Epithelial cell of esophagus (primary cell): ENCODE results near the gene MAGEB4.

Source experiments
- DNase-seq: peaks from one replicate; pipeline ENCODE4 v3.0.0; 2010; ENCODE audit warnings: low read depth
- H3K4me3 ChIP-seq: 2 replicates; pipeline ENCODE4 v1.5.1; 2011; ENCODE audit warnings: mild to moderate bottlenecking, low read length, control low read depth
- CTCF ChIP-seq: IDR thresholded peaks from 2 replicates; pipeline ENCODE4 v1.5.1; 2011; ENCODE audit warnings: low read depth, mild to moderate bottlenecking, low read length, control low read depth, inconsistent platforms; ENCODE audit not compliant: insufficient read depth; ENCODE audit errors: missing control alignments

MAGEB4 gene

GRCh38 chrX:30220661-30221060, 21.1 kb upstream of the MAGEB4 start:
- no peak for DNase-seq
- H3K4me3 ChIP-seq = no peak overlapping the region
- no peak for TF ChIP-seq CTCF

- TF ChIP-seq CTCF = no peak
- DNase-seq = no peak
- H3K4me3 ChIP-seq = no peak overlapping the region
Observed at GRCh38 chrX:30224536-30224935, 17.3 kb upstream of the MAGEB4 start.

GRCh38 chrX:30228526-30228925, 13.3 kb upstream of the MAGEB4 start:
- no peak for TF ChIP-seq CTCF
- no peak overlapping the region for H3K4me3 ChIP-seq
- no peak for DNase-seq

- DNase-seq = no peak
- no peak for TF ChIP-seq CTCF
- H3K4me3 ChIP-seq = no peak within 1 kb of the TSS
Observed at GRCh38 chrX:30230395-30230794, 11.4 kb upstream of the MAGEB4 start, which contains the start of gene MAGEB3. TSS of gene MAGEB3 (plus strand) at chrX:30230657. CDS start at chrX:30235925, 5,268 bp downstream.

- H3K4me3 ChIP-seq = no peak within 1 kb of the TSS
- no peak for TF ChIP-seq CTCF
- no peak for DNase-seq
Observed at GRCh38 chrX:30246769-30247489, 5.1 kb downstream of the MAGEB4 start, which contains the start of gene MAGEB1. TSS of gene MAGEB1 (plus strand) at chrX:30247146. CDS start at chrX:30250494, 3,348 bp downstream.

GRCh38 chrX:30248854-30249253, 7.1 kb downstream of the MAGEB4 start:
- DNase-seq = no peak
- no peak overlapping the region for H3K4me3 ChIP-seq

More at GRCh38 chrX:30248854-30249253, 7.1 kb downstream of the MAGEB4 start:
- TF ChIP-seq CTCF = no peak
